Measurements from ENCODE around the gene KCTD21. TPM values are rescaled to one million over a fixed set of nuclear protein-coding genes. Genes with fewer than 3 reads are reported as not detected.

KCTD21 gene
- total RNA-seq, 4 donors from 2014 or later = 6.0 to 18.9 (median 15.8) TPM

DNA sequence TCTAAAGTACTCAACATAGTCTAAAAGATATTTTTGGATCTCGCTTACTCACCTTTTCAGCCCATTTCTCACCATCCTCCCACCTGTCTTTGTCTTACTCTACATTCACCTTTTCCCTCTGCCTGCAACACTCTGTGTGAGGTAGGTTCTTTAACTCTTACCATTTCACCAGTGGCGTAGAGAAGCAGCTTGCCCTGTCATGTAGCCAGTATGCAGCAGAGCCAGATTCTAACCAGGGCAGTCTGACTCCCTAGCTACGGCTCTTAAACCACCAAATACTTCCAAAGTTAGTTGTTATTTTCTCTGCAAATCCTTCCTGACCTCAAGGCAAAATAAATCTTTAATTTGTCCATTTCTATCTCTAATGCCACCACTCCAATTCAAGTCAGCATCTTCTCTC is 56.5 kb downstream of the KCTD21 start:
- in situ Hi-C loops (cut with MboI; ENCODE audit: low sequenced_read_pairs in 4 of 4) = loop anchor here in 3 of 4 donors (25.0 kb wide), 2 partner anchors 280 to 430 kb away; partner anchors contain the start of genes NARS2 (in 3 of the 3) and GAB2 (in 1 of the 3)
- Histone ChIP-seq H3K9me3 (no peaks in the 10 kb centered on the region), H3K27me3 (no peaks in the 10 kb centered on the region), H3K4me1 (peaks cover 0 to 3% of the 10 kb centered on the region in 2 donors), H3K36me3 (peaks cover 0 to 3% of the 10 kb centered on the region in 2 donors), H3K27ac (no peak overlapping the region), H3K4me3 (no peak overlapping the region)
- no peak for ATAC-seq
- TF ChIP-seq, protein P1, sequence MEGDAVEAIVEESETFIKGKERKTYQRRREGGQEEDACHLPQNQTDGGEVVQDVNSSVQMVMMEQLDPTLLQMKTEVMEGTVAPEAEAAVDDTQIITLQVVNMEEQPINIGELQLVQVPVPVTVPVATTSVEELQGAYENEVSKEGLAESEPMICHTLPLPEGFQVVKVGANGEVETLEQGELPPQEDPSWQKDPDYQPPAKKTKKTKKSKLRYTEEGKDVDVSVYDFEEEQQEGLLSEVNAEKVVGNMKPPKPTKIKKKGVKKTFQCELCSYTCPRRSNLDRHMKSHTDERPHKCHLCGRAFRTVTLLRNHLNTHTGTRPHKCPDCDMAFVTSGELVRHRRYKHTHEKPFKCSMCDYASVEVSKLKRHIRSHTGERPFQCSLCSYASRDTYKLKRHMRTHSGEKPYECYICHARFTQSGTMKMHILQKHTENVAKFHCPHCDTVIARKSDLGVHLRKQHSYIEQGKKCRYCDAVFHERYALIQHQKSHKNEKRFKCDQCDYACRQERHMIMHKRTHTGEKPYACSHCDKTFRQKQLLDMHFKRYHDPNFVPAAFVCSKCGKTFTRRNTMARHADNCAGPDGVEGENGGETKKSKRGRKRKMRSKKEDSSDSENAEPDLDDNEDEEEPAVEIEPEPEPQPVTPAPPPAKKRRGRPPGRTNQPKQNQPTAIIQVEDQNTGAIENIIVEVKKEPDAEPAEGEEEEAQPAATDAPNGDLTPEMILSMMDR (IDR thresholded peaks at IDR 0.05 in 4 of 5, conservative IDR thresholded peaks at IDR 0.05 in 1 of 5) = no peak
- no peak for TF ChIP-seq POLR2A (IDR thresholded peaks at IDR 0.05)
- no peak for DNase-seq
- intact Hi-C loops (cut with DNase I; ENCODE audit: low total_unique reads) = no loop called here

DNA sequence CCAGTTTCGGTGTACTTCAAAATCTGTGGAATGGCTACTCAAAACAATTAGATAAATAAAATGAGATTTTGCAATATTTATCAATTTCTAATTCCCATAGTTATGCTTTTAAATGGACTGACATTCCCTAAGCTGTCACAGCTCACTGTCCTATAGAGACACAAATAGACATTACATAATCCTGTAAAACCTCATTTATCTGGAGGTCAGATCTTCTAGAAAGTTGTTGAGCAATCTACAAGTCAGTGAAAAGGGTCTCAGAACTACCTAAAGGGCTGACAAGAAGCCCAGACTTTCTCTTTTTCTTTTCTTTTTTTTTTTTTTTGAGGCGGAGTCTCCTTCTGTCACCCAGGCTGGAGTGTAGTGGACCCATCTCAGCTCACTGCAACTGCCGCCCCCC is 61.0 kb downstream of the KCTD21 start:
- H3K9me3 ChIP-seq = no peaks in the 10 kb centered on the region
- intact Hi-C loops (cut with DNase I; ENCODE audit: low total_unique reads) = no loop called here
- ATAC-seq = no peak
- no peak overlapping the region for H3K27ac ChIP-seq
- no peak overlapping the region for H3K4me3 ChIP-seq
- H3K27me3 ChIP-seq = no peaks in the 10 kb centered on the region
- in situ Hi-C loops (cut with MboI; ENCODE audit: low sequenced_read_pairs in 4 of 4) = loop anchor here in 3 of 4 donors (25.0 kb wide), 2 partner anchors 285 to 435 kb away; partner anchors contain the start of genes NARS2 (in 3 of the 3) and GAB2 (in 1 of the 3)
- no peaks in the 10 kb centered on the region for H3K4me1 ChIP-seq
- peaks cover 0 to 14% of the 10 kb centered on the region in 2 donors for H3K36me3 ChIP-seq
- no peak for DNase-seq
- no peak for TF ChIP-seq POLR2A (IDR thresholded peaks at IDR 0.05)
- TF ChIP-seq, protein P1 (IDR thresholded peaks at IDR 0.05 in 4 of 5, conservative IDR thresholded peaks at IDR 0.05 in 1 of 5) = no peak

Other genes with a start within 250 kb of the KCTD21 start
- gene INTS4, start 194.0 kb downstream of the KCTD21 start, total RNA-seq = 10 to 100 TPM in 3 of 4 donors, 1 to 10 TPM in 1; 10.0 to 13.8 (median 11.9) TPM
- under 1 TPM in 2 of 4 donors, not detected in 2; 0.25 to 0.38 TPM for gene KCTD14, start 165.3 kb downstream of the KCTD21 start, total RNA-seq
- 10 to 100 TPM in 2 of 4 donors, under 1 TPM in 1, not detected in 1; 0.67 to 31.3 (median 14.0) TPM for gene THRSP, start 124.8 kb downstream of the KCTD21 start, total RNA-seq
- gene NDUFC2, start 108.8 kb downstream of the KCTD21 start, total RNA-seq = 100 to 1,000 TPM in 3 of 4 donors, 10 to 100 TPM in 1; 83.7 to 207 (median 156) TPM
- 10 to 100 TPM in 2 of 4 donors, 1 to 10 TPM in 2; 9.0 to 12.9 (median 10.9) TPM for gene ALG8, start 49.0 kb downstream of the KCTD21 start, total RNA-seq
- 1 to 10 TPM; 4.6 to 6.1 (median 5.4) TPM for gene USP35, start 293 bp upstream of the KCTD21 start, total RNA-seq
- 10 to 100 TPM in 3 of 4 donors, 1 to 10 TPM in 1; 4.9 to 68.0 (median 25.8) TPM for gene GAB2, start 229.2 kb upstream of the KCTD21 start, total RNA-seq